Endodermal cell (in vitro differentiated cells): ENCODE results near the gene SPAG5. TPM values are rescaled to one million over a fixed set of nuclear protein-coding genes. Genes with fewer than 3 reads are reported as not detected.
A peak's percentile ranks its signal among the peaks of the same experiment; 100 is the strongest.

ENCODE experiments used
- DNase-seq: peaks from one replicate; pipeline ENCODE4 v3.0.0-alpha.2; 2017
- H3K27ac ChIP-seq: 2 replicates; pipeline ENCODE4 v1.5.1; 2013; ENCODE audit warnings: mild to moderate bottlenecking, low read depth, low read length, moderate library complexity
- H3K27me3 ChIP-seq: 2 replicates; pipeline ENCODE4 v1.6.1; 2013; ENCODE audit warnings: mild to moderate bottlenecking, low read length, moderate library complexity; ENCODE audit not compliant: insufficient read depth, control insufficient read depth, poor library complexity, severe bottlenecking
- H3K36me3 ChIP-seq: 2 replicates; pipeline ENCODE4 v1.7.0; 2013; ENCODE audit warnings: mild to moderate bottlenecking, low read length, moderate library complexity; ENCODE audit not compliant: control insufficient read depth, insufficient read depth
- H3K4me1 ChIP-seq: one replicate; pipeline ENCODE4 v1.7.0; 2013; ENCODE audit warnings: low read length; ENCODE audit not compliant: control insufficient read depth, insufficient read depth
- H3K4me3 ChIP-seq: 2 replicates; pipeline ENCODE4 v1.5.1; 2013; ENCODE audit warnings: mild to moderate bottlenecking, low read length, moderate library complexity
- H3K9ac ChIP-seq: 2 replicates; pipeline ENCODE4 v1.6.1; 2013; ENCODE audit warnings: mild to moderate bottlenecking, low read length, moderate library complexity; ENCODE audit not compliant: poor library complexity, severe bottlenecking; ENCODE audit errors: extremely low read depth
- H3K9me3 ChIP-seq: 2 replicates; pipeline ENCODE4 v1.6.1; 2013; ENCODE audit warnings: mild to moderate bottlenecking, low read length, moderate library complexity; ENCODE audit not compliant: control insufficient read depth
- H3K27ac Mint-ChIP-seq: 2 replicates; pipeline ENCODE4 v1.8.0; 2020; ENCODE audit warnings: mixed read lengths
- H3K27me3 Mint-ChIP-seq: 2 replicates; pipeline ENCODE4 v1.8.0; 2021; ENCODE audit warnings: mild to moderate bottlenecking, mixed read lengths; ENCODE audit not compliant: insufficient read depth
- H3K36me3 Mint-ChIP-seq: 2 replicates; pipeline ENCODE4 v1.8.0; 2020; ENCODE audit warnings: low read depth, mixed read lengths
- H3K4me1 Mint-ChIP-seq: 2 replicates; pipeline ENCODE4 v1.8.0; 2020; ENCODE audit warnings: mixed read lengths
- H3K4me3 Mint-ChIP-seq: 2 replicates; pipeline ENCODE4 v1.8.0; 2020; ENCODE audit warnings: mild to moderate bottlenecking, moderate library complexity, mixed read lengths
- H3K9me3 Mint-ChIP-seq: 2 replicates; pipeline ENCODE4 v1.8.0; 2020; ENCODE audit warnings: mild to moderate bottlenecking, mixed read lengths
- CTCF ChIP-seq: fragments of 200-600 bp; sonication (generic); conservative IDR thresholded peaks from 2 replicates; pipeline ENCODE4 v1.5.0; 2021; ENCODE audit warnings: antibody characterized with exemption, mild to moderate bottlenecking
- WGBS, 2 experiments: methylation state at CpG; one replicate each; pipeline versions ENCODE4 v1.1.5 to v1.1.7; 2013; ENCODE audit warnings: missing lambda C conversion rate in 2 of 2, mixed read lengths in 1 of 2; ENCODE audit not compliant: insufficient coverage in 1 of 2, insufficient read length in 1 of 2; 5-methylcytosine and 5-hydroxymethylcytosine counted together
- total RNA-seq, 2 donors: library from RNA; stranded (reverse); fragmentation: NEBNext Ultra II Directional in 1 of 2; extraction: Animal tissue kit (Norgen Biotek cat#: 25700) in 1 of 2; gene quantifications; 2 replicates in 1 of 2; 3 replicates in 1 of 2; pipeline ENCODE4 v1.2.1, GENCODE V29; 2021

The SPAG5 gene
- total RNA-seq, 2 donors from 2014 or later: 84.8 to 132 TPM

GRCh38 chr17:28571361-28572122 is 27.3 kb downstream of the SPAG5 start, which contains the start of gene PIGS:
TSS of gene PIGS (minus strand) at chr17:28571524. CDS start at chr17:28571496, 28 bp downstream.
- Mint-ChIP-seq H3K27me3 (peaks cover 25% of the 10 kb centered on the region), H3K4me3 (peak within 1 kb of the TSS; percentile 85), H3K36me3 (peaks cover 20% of the 10 kb centered on the region), H3K9me3 (no peaks in the 10 kb centered on the region), H3K4me1 (peaks cover 22% of the 10 kb centered on the region), H3K27ac (peak within 1 kb of the TSS; percentile 90)
- H3K36me3 ChIP-seq: peaks cover 5% of the 10 kb centered on the region
- 2 to 4% methylated on average over 23 to 49 of the region's 49 CpGs for WGBS, 2 experiments
- H3K27me3 ChIP-seq: peaks cover 4% of the 10 kb centered on the region
- peak within 1 kb of the TSS; percentile 42 for H3K9ac ChIP-seq
- H3K4me1 ChIP-seq: no peaks in the 10 kb centered on the region
- H3K9me3 ChIP-seq: no peaks in the 10 kb centered on the region
- TF ChIP-seq CTCF: no peak
- peak within 1 kb of the TSS; percentile 83 for H3K4me3 ChIP-seq
- peak; percentile 100 for DNase-seq
- H3K27ac ChIP-seq: no peak within 1 kb of the TSS

- H3K9me3 Mint-ChIP-seq: no peaks in the 10 kb centered on the region
- H3K4me1 Mint-ChIP-seq: peaks cover 17% of the 10 kb centered on the region
- peak overlapping the region; percentile 85 for H3K4me3 Mint-ChIP-seq
- Histone ChIP-seq H3K4me3 (peak overlapping the region; percentile 83), H3K27me3 (peaks cover 4% of the 10 kb centered on the region), H3K9ac (peak overlapping the region; percentile 42), H3K36me3 (peaks cover 5% of the 10 kb centered on the region), H3K9me3 (no peaks in the 10 kb centered on the region), H3K4me1 (no peaks in the 10 kb centered on the region), H3K27ac (no peak overlapping the region)
- peaks cover 20% of the 10 kb centered on the region for H3K36me3 Mint-ChIP-seq
- no peak for TF ChIP-seq CTCF
- H3K27me3 Mint-ChIP-seq: peaks cover 20% of the 10 kb centered on the region
- DNase-seq: peak; percentile 88
- peak overlapping the region; percentile 90 for H3K27ac Mint-ChIP-seq
- WGBS, 2 experiments: 1% methylated on average over 19 to 39 of the region's 39 CpGs
Observed at GRCh38 chr17:28570716-28571360, 28.0 kb downstream of the SPAG5 start.

GRCh38 chr17:28569446-28569845 is 29.4 kb downstream of the SPAG5 start:
- Histone ChIP-seq H3K27ac (no peak overlapping the region), H3K27me3 (peaks cover 4% of the 10 kb centered on the region), H3K9me3 (no peaks in the 10 kb centered on the region), H3K4me3 (no peak overlapping the region), H3K9ac (no peak overlapping the region), H3K4me1 (no peaks in the 10 kb centered on the region), H3K36me3 (peaks cover 5% of the 10 kb centered on the region)
- DNase-seq: no peak
- Mint-ChIP-seq H3K9me3 (no peaks in the 10 kb centered on the region), H3K27me3 (peaks cover 9% of the 10 kb centered on the region), H3K4me1 (peaks cover 16% of the 10 kb centered on the region), H3K36me3 (peaks cover 20% of the 10 kb centered on the region), H3K27ac (no peak overlapping the region), H3K4me3 (peak overlapping the region; percentile 85)
- 100% methylated on average over 1 of the region's 1 CpG; no CpG with 5 or more reads in 1 of the 2 experiments for WGBS, 2 experiments
- TF ChIP-seq CTCF: no peak
